WI38 (cell line): ENCODE results near the gene USPL1.

Experiments used
- H3K4me3 ChIP-seq: 2 replicates; pipeline ENCODE4 v1.5.1; 2011; ENCODE audit warnings: low read depth, mild to moderate bottlenecking, control low read depth, low read length
- TF ChIP-seq, protein P1 (sequence below): IDR thresholded peaks from 2 replicates; pipeline ENCODE4 v1.5.1; 2012; ENCODE audit warnings: low read depth, mild to moderate bottlenecking, control low read depth, low read length

The USPL1 gene

DNA sequence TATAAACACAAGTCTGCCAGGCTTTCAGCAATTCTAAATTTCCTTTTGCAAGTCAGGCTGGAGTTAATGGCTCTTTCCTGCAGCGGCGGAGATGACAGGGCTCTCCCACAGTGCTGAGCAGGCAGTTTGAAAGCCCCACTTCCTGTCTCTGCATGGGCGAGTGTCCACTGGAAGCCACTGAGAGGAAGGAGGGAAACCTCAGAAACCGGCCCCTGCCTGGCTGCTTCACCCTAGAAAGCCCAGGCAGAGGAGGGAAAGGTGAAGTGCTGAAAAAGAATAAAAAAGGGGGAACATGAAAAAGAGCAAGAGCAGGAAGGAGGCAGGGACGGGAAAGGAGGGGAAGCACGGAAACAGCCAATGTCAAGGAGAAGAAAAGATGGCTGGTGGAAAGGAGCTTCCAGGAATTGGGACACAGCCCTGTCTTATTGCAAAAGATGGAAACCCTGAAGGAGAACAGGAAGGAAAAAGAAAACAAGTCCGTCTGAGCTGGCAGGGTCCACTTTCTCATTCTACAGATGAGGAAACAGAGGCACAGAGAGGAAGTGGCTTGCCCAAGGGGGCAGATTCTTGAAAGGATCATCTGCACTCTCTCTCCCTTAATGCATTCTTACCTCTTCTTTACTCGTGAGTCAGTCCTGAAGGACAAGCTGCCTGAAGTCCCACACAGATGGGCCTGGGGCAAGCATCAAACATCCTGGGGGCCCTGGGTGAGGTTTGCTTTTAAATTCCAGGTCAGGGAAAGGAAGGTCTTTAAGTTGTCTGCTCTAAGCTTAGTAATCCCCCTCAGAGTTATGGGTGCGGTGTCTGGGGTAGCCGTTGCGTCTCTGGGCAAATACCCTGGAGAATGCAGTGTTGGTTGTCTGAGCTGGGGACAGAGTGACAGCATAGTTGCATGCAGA lies 78.8 kb downstream of the USPL1 start:
- H3K4me3 ChIP-seq = no peak overlapping the region
- TF ChIP-seq, protein P1, sequence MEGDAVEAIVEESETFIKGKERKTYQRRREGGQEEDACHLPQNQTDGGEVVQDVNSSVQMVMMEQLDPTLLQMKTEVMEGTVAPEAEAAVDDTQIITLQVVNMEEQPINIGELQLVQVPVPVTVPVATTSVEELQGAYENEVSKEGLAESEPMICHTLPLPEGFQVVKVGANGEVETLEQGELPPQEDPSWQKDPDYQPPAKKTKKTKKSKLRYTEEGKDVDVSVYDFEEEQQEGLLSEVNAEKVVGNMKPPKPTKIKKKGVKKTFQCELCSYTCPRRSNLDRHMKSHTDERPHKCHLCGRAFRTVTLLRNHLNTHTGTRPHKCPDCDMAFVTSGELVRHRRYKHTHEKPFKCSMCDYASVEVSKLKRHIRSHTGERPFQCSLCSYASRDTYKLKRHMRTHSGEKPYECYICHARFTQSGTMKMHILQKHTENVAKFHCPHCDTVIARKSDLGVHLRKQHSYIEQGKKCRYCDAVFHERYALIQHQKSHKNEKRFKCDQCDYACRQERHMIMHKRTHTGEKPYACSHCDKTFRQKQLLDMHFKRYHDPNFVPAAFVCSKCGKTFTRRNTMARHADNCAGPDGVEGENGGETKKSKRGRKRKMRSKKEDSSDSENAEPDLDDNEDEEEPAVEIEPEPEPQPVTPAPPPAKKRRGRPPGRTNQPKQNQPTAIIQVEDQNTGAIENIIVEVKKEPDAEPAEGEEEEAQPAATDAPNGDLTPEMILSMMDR = no peak

DNA sequence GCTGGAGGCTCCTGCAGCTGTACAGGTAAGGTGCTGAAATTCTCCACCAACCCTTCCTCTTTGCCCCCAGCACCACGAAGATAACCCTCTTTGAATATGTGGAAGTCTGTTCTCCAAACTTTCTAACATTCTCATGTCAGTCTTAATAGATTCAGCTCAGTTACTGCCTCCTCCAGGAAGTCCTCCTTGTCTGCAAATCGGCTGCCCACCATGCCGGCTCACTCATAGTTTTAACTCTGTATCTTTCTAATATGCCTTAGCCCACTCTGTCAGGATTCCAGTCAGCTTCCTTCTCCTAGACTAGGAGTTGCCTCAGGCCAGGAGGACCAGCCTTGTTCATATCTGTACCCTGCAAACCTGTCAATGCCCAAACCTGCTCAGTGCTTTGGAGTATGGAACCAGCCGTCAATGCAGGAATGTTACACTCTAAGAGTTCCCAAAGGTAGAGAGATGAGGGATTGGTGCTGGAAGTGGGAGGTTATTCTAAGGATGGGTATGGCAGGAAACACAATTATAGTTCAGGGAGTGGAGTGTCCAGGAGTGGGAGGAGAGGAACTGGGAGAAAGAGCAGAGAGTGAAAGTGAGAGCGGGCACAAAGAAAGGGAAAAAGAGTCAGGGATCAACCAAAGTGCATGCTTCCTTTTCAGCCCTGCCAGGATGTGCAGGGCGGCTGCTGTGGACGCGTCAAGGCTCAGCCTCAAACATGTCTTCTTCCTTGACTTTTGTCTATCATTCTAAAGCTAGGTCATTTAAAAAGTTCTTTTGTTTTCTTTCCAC lies 79.6 kb downstream of the USPL1 start:
- H3K4me3 ChIP-seq = no peak overlapping the region

DNA sequence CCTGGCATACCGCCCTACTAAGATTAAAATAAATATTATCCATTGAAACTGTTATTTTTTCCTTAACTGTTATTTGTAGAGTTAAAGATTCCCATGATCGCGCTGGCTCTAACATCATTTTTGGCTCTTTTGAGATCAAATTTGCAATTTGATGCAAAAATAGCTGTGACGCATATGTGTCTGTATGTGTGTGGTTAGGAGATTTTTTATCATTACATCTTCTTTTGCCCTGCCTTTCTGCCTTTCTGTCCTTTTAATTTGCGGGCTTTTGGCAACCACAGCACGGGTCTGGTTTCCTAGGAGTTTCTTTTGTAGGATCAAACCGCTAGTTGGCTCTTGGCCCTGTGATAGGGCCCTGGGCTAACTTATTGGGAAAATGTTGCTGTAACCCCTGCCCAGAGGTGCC lies 80.3 kb downstream of the USPL1 start:
- TF ChIP-seq, protein P1 = no peak
- H3K4me3 ChIP-seq = no peak overlapping the region

More for the DNA sequence above, 79.6 kb downstream of the USPL1 start:
- TF ChIP-seq, protein P1 = no peak

DNA sequence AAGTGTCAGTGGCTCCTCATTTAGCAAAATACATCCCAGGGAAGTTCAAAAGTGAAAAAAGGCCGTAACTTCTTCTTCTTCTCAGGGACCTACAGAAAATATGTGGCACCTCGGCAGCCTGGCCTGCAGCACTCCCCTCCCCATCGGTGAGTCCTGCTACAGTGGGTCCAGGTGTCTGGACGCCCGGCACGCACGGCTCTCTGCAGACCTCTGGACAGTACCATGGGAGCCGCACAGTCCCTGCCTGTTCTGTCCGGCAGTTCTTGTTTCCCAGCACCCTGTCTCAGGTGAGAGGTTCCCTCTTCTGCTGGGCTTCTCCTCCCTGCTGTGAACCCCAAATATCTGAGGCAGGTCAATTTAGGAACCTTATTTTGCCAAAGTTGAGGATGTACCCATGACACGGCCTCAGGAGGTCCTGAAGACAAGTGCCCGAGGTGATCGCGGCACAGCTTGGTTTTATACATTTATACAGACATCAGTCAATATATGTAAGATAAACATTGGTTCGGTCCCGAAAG lies 80.8 kb downstream of the USPL1 start:
- no peak overlapping the region for H3K4me3 ChIP-seq
- TF ChIP-seq, protein P1 = no peak

DNA sequence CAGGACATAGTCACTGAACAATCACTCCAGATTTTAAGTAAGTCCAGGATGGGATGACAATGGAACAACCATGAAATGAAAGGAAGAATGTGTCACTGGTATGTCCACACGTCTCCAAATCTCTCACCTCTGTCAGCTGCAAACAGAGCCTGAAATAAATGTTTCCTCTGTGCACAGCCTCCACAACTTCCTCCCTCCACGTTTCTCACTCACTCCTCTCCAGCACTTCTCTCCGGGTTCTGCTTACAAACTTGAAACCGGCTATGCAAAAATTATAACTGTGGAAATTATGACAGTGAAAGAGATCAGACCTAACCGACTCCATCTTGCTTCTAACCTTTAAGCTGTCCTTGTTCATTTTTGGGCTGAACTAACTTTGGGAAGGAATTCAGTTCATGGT lies 82.6 kb downstream of the USPL1 start:
- TF ChIP-seq, protein P1 = no peak
- H3K4me3 ChIP-seq = no peak overlapping the region

DNA sequence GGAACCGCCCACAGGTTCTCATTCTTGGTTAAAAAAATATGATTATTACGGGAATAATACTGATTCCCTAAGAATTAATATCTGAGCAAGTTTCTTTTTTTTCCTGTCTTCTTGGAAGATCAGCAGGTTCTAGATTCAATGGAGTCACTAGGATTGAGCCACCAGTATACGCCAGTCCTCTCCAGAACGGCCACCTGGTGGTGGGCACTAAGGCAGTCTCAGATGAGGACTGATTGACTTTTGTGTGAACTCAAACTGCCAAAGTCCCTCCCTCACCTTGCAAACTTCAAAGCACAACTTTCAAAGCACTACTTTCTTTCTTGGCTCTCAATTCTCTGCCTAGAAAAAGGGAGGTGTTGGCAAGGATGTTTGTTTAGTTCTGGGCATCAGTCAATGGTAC lies 84.3 kb downstream of the USPL1 start:
- TF ChIP-seq, protein P1 = no peak
- H3K4me3 ChIP-seq = no peak overlapping the region

DNA sequence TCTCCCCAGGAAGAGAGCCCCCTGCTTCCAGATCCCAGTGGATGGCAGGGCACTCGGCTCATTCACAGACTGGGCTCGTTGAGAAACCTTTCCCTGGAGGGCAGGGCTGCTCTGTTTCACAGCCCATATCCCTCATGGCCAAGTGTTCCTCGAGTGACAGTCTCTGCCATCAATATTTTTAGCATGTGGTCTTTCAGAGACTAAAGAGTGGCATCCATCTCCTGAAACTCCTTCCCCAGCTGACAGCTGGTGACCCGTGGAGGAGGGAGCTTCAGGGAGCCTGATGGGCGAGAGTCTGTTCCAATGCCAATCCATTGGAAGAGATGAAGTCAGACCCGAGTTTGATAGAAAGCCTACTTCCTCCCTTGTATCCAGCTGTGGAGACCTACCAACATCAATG lies 86.9 kb downstream of the USPL1 start:
- no peak overlapping the region for H3K4me3 ChIP-seq
- TF ChIP-seq, protein P1 = no peak
